MM.1S (cell line): ENCODE data around the gene HOXD8.

Source experiments
- DNase-seq: peaks from one replicate; pipeline ENCODE4 v3.0.0-alpha.2; 2015
- H2AFZ ChIP-seq: fragments of 300-600 bp; sonication (generic); 2 replicates; pipeline ENCODE4 v1.6.0; 2016; ENCODE audit warnings: antibody characterized with exemption, low read length
- H3F3A ChIP-seq: fragments of 300-600 bp; sonication (generic); 2 replicates; pipeline ENCODE4 v1.6.1; 2016; ENCODE audit warnings: mild to moderate bottlenecking, antibody characterized with exemption, low read length, moderate library complexity, mixed read lengths; ENCODE audit not compliant: insufficient read depth
- H3K27ac ChIP-seq: fragments of 300-600 bp; sonication (generic); 2 replicates; pipeline ENCODE4 v1.5.1; 2016; ENCODE audit warnings: mild to moderate bottlenecking, low read length
- H3K27me3 ChIP-seq: fragments of 300-600 bp; sonication (generic); replicated peaks from 2 replicates; pipeline ENCODE4 v1.6.0; 2016; ENCODE audit warnings: low read length; ENCODE audit not compliant: insufficient read depth
- H3K36me3 ChIP-seq: fragments of 300-600 bp; sonication (generic); replicated peaks from 2 replicates; pipeline ENCODE4 v1.6.1; 2016; ENCODE audit warnings: mild to moderate bottlenecking, low read length, mixed read lengths; ENCODE audit not compliant: insufficient read depth
- H3K4me1 ChIP-seq: fragments of 300-600 bp; sonication (generic); 2 replicates; pipeline ENCODE4 v1.6.1; 2016; ENCODE audit warnings: low read length, mixed read lengths
- H3K4me2 ChIP-seq: fragments of 300-600 bp; sonication (generic); 2 replicates; pipeline ENCODE4 v1.6.0; 2016; ENCODE audit warnings: low read depth, low read length
- H3K4me3 ChIP-seq: fragments of 300-600 bp; sonication (generic); 2 replicates; pipeline ENCODE4 v1.5.1; 2016; ENCODE audit warnings: low read length, mixed read lengths
- H3K79me2 ChIP-seq: fragments of 300-600 bp; sonication (generic); 2 replicates; pipeline ENCODE4 v1.6.1; 2016; ENCODE audit warnings: mixed run types, low read length, mixed read lengths
- H3K9ac ChIP-seq: fragments of 300-600 bp; sonication (generic); 2 replicates; pipeline ENCODE4 v1.6.1; 2016; ENCODE audit warnings: low read length, mixed read lengths
- H3K9me2 ChIP-seq: fragments of 300-600 bp; sonication (generic); replicated peaks from 2 replicates; pipeline ENCODE4 v1.6.1; 2016; ENCODE audit warnings: mild to moderate bottlenecking, low read length, mixed read lengths; ENCODE audit not compliant: insufficient read depth
- H3K9me3 ChIP-seq: fragments of 300-600 bp; sonication (generic); replicated peaks from 2 replicates; pipeline ENCODE4 v1.6.1; 2016; ENCODE audit warnings: mild to moderate bottlenecking, low read length, mixed read lengths; ENCODE audit not compliant: insufficient read depth
- H4K20me1 ChIP-seq: fragments of 300-600 bp; sonication (generic); 2 replicates; pipeline ENCODE4 v1.6.1; 2016; ENCODE audit warnings: mild to moderate bottlenecking, low read length, moderate library complexity, mixed read lengths; ENCODE audit not compliant: insufficient read depth
- EZH2 ChIP-seq: fragments of 300-600 bp; sonication (generic); optimal IDR thresholded peaks from 2 replicates; pipeline ENCODE3; 2017; ENCODE audit warnings: low read depth, mild to moderate bottlenecking, antibody characterized with exemption, low read length, mixed read lengths
- EZH2phosphoT487 ChIP-seq: fragments of 300-600 bp; sonication (generic); IDR thresholded peaks from 2 replicates; pipeline ENCODE4 v1.6.1; 2018; ENCODE audit warnings: antibody characterized with exemption, low read length
- TF ChIP-seq, protein P1 (sequence below): fragments of 300-600 bp; sonication (generic); IDR thresholded peaks from 2 replicates; pipeline ENCODE4 v1.5.1; 2016; ENCODE audit warnings: antibody characterized with exemption, low read length, mixed read lengths

The HOXD8 gene

DNA sequence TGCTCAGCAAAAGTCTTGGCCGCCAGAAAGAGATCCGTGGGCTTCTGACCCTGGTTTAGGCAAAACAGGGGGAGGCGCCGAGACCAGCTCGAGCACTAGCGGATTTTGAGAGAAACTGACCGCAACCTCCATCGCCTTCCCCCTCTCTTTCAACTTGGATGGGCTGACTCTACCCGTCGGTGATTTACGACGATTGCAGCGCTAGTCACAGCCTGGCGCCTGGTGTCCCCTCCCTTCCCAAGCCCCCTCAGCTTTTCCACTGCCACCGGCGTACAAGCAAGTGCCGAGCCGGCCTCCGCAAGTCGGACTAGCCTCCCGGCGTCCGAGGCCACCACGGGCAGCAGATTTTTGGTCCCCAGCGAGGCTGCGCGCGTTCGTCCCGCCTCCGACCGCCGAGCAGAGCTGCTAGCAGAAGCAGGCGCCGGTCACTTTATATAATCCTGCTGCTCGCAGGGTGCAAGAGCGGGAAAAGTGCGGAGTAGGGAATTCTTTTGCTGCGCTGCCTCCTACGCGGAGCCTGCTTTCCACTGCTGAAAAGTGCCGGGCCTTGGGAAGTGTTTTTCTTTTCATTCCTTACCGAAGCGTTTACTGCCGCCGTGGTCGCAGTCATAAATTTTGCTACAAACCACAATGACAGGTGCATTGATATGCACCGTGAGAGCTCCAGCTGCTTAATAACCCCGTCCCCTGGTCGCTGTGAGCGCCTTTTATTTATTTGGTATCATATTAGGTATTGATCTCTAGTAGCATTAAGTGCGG lies 35.3 kb downstream of the HOXD8 start:
- no peak overlapping the region for H2AFZ ChIP-seq
- no peaks in the 10 kb centered on the region for H3K79me2 ChIP-seq
- no peaks in the 10 kb centered on the region for H3K36me3 ChIP-seq
- H3K27ac ChIP-seq: no peak overlapping the region
- H3K9ac ChIP-seq: no peak overlapping the region
- no peaks in the 10 kb centered on the region for H3K9me2 ChIP-seq
- DNase-seq: no peak
- H3K9me3 ChIP-seq: no peaks in the 10 kb centered on the region
- H3K4me1 ChIP-seq: no peaks in the 10 kb centered on the region
- H3K27me3 ChIP-seq: peaks cover 8% of the 10 kb centered on the region; the same call in 1 of the 2 replicates
- no peaks in the 10 kb centered on the region for H4K20me1 ChIP-seq
- no peak overlapping the region for H3K4me2 ChIP-seq
- H3F3A ChIP-seq: no peaks in the 10 kb centered on the region
- no peak overlapping the region for H3K4me3 ChIP-seq
- TF ChIP-seq, protein P1, sequence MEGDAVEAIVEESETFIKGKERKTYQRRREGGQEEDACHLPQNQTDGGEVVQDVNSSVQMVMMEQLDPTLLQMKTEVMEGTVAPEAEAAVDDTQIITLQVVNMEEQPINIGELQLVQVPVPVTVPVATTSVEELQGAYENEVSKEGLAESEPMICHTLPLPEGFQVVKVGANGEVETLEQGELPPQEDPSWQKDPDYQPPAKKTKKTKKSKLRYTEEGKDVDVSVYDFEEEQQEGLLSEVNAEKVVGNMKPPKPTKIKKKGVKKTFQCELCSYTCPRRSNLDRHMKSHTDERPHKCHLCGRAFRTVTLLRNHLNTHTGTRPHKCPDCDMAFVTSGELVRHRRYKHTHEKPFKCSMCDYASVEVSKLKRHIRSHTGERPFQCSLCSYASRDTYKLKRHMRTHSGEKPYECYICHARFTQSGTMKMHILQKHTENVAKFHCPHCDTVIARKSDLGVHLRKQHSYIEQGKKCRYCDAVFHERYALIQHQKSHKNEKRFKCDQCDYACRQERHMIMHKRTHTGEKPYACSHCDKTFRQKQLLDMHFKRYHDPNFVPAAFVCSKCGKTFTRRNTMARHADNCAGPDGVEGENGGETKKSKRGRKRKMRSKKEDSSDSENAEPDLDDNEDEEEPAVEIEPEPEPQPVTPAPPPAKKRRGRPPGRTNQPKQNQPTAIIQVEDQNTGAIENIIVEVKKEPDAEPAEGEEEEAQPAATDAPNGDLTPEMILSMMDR: no peak
- TF ChIP-seq EZH2phosphoT487 (no peak), EZH2 (no peak)

DNA sequence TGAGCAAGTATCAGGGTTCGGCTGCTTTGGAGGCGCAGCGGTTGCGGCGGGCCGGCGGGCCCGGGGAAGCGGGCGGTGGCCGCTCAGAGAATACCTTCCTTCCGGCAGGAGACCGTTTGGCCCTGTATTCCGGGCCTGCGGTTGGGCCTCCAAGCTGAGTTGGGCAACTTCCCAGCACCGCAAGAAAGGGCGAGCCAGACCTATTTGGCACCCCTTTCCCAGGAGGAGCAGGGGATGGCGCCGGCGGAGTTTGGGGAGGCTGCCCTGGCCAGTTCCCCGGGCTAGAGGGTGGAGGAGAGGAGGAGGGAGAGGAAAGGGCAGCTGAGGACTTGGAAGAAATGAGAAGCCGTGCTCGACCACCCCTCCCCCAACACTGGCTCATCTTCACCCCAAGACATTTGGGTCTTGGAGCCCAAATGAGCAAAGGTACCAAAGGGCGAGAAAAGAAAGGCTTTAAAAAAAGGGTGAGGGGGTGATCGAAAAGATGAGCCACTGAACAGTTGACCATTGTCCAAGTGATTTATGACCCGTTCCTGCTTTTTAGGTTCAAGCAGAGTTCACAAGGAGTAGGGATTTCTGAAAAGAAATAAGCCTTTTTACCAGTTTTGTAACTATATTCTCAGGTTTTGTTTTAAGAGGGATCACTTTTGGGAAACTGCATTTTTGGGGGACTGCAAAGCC lies 36.0 kb downstream of the HOXD8 start:
- Histone ChIP-seq H3K9ac (no peak overlapping the region), H3K9me3 (no peaks in the 10 kb centered on the region), H3K9me2 (no peaks in the 10 kb centered on the region), H3K4me2 (no peak overlapping the region), H3K36me3 (no peaks in the 10 kb centered on the region), H3K4me1 (no peaks in the 10 kb centered on the region), H3K79me2 (no peaks in the 10 kb centered on the region), H3K27me3 (peaks cover 8% of the 10 kb centered on the region; the same call in 1 of the 2 replicates), H3F3A (no peaks in the 10 kb centered on the region), H2AFZ (no peak overlapping the region), H3K4me3 (no peak overlapping the region), H3K27ac (no peak overlapping the region), H4K20me1 (no peaks in the 10 kb centered on the region)
- no peak for DNase-seq
- TF ChIP-seq EZH2phosphoT487: no peak
- no peak for TF ChIP-seq EZH2
- TF ChIP-seq, protein P1: no peak

GRCh38 chr2:176166272-176166671 lies 36.8 kb downstream of the HOXD8 start:
- Histone ChIP-seq H3K9me2 (no peaks in the 10 kb centered on the region), H3K4me2 (no peak overlapping the region), H3K4me3 (no peak overlapping the region), H3K9ac (no peak overlapping the region), H2AFZ (no peak overlapping the region), H3K9me3 (no peaks in the 10 kb centered on the region), H3F3A (no peaks in the 10 kb centered on the region), H4K20me1 (no peaks in the 10 kb centered on the region), H3K27ac (no peak overlapping the region), H3K4me1 (no peaks in the 10 kb centered on the region), H3K36me3 (no peaks in the 10 kb centered on the region), H3K27me3 (peaks cover 8% of the 10 kb centered on the region; the same call in 1 of the 2 replicates), H3K79me2 (no peaks in the 10 kb centered on the region)
- no peak for DNase-seq
- TF ChIP-seq, protein P1: no peak
- TF ChIP-seq EZH2phosphoT487 (no peak), EZH2 (no peak)
